Caco-2 (cell line): ENCODE results near the gene BAIAP3. TPM values are rescaled to one million over a fixed set of nuclear protein-coding genes. Genes with fewer than 3 reads are reported as not detected.

Experiments
- BruUV-seq: library from RNA; stranded (reverse); fragments of 400-500 nt; replicated peaks from 2 replicates; lab custom pipeline; 2021; lab: Mats Ljungman, UMichigan
- CTCF ChIA-PET: fragments of 300-600 bp; sonication (Branson Sonifier 250); formaldehyde crosslinking; loops from one replicate; lab custom pipeline; 2022; ENCODE audit warnings: antibody characterized with exemption; lab: Charles Lee
- POLR2A ChIA-PET: fragments of 300-600 bp; sonication (Branson Sonifier 250); formaldehyde crosslinking; loops from one replicate; lab custom pipeline; 2022; ENCODE audit warnings: antibody characterized with exemption; lab: Charles Lee
- DNase-seq, 2 experiments: peaks; one replicate each; pipeline versions ENCODE4 v3.0.0 to v3.0.0-alpha.2; 2020 to 2022
- H3K27me3 ChIP-seq: replicated peaks from 2 replicates; pipeline ENCODE4 v1.6.0; 2011; ENCODE audit warnings: low read length; ENCODE audit not compliant: control insufficient read depth, insufficient read depth
- H3K36me3 ChIP-seq: 2 replicates; pipeline ENCODE4 v1.5.1; 2011; ENCODE audit warnings: low read length; ENCODE audit not compliant: control insufficient read depth, insufficient read depth
- H3K4me1 ChIP-seq: fragments of 250-450 bp; sonication (Bioruptor Pico); 2 replicates; pipeline ENCODE4 v1.5.1; 2020; ENCODE audit warnings: mild to moderate bottlenecking
- H3K4me3 ChIP-seq: 2 replicates; pipeline ENCODE4 v1.5.1; 2011; ENCODE audit warnings: low read depth, mild to moderate bottlenecking, control low read depth, low read length
- H3K9me3 ChIP-seq: fragments of 250-450 bp; sonication (Bioruptor Pico); 2 replicates; pipeline ENCODE4 v1.5.1; 2020; ENCODE audit warnings: mild to moderate bottlenecking, moderate library complexity
- H3K27ac Mint-ChIP-seq: one replicate; pipeline ENCODE4 v1.8.0; 2022; ENCODE audit warnings: mixed read lengths; ENCODE audit not compliant: unreplicated experiment
- H3K27me3 Mint-ChIP-seq: one replicate; pipeline ENCODE4 v1.8.0; 2022; ENCODE audit warnings: mixed read lengths; ENCODE audit not compliant: insufficient read depth, unreplicated experiment
- H3K36me3 Mint-ChIP-seq: one replicate; pipeline ENCODE4 v1.8.0; 2022; ENCODE audit warnings: mild to moderate bottlenecking, mixed read lengths; ENCODE audit not compliant: insufficient read depth, unreplicated experiment
- H3K4me1 Mint-ChIP-seq: one replicate; pipeline ENCODE4 v1.8.0; 2022; ENCODE audit warnings: low read depth, mixed read lengths; ENCODE audit not compliant: unreplicated experiment
- H3K4me3 Mint-ChIP-seq: one replicate; pipeline ENCODE4 v1.8.0; 2022; ENCODE audit warnings: mild to moderate bottlenecking, moderate library complexity, mixed read lengths; ENCODE audit not compliant: unreplicated experiment
- H3K9me3 Mint-ChIP-seq: one replicate; pipeline ENCODE4 v1.8.0; 2022; ENCODE audit warnings: mixed read lengths; ENCODE audit not compliant: unreplicated experiment
- intact Hi-C: fragments of 100-400 bp; cut with micrococcal nuclease; formaldehyde crosslinking; loops from one replicate; pipeline ENCODE4 v1.10.0; 2022; ENCODE audit not compliant: unreplicated experiment
- total RNA-seq: library from RNA; stranded (reverse); gene quantifications from 2 replicates; pipeline ENCODE4 v1.2.3, GENCODE V29; 2022
- TF ChIP-seq, protein P1 (sequence below), 2 experiments: fragments of 200-600 bp in 1 of 2; IDR thresholded peaks; 1 replicate in 1 of 2; 2 replicates in 1 of 2; pipeline versions ENCODE4 v1.5.1 to v1.8.0; 2011 to 2022; ENCODE audit warnings: antibody characterized with exemption in 1 of 2, control low read depth in 1 of 2, inconsistent platforms in 1 of 2, low read depth in 1 of 2, low read length in 1 of 2, mild to moderate bottlenecking in 1 of 2, moderate library complexity in 1 of 2; ENCODE audit not compliant: insufficient read depth in 1 of 2, severe bottlenecking in 1 of 2, unreplicated experiment in 1 of 2

The BAIAP3 gene
- total RNA-seq, 1 experiment from 2014 or later = 5.0 TPM

DNA sequence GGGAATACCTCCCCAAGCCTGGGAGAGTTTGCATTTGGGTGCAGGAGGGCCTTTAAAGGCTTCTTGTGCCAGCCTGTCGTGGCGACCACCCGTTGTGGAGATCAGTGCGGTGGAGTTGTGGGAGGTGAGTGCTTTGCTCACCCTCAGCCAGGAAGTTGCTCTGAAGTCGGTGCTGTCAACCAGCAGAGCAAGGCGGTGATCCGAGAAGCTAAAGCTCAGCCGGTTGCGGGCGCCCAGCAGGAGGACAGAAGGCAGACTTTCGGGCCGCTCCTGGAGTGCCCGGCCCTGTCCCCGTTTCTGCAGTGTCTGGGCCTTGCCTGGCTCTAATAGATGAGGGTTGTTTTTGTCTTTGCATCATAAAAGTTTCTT is 22.6 kb upstream of the BAIAP3 start:
- Mint-ChIP-seq H3K4me1 (no peaks in the 10 kb centered on the region), H3K27ac (peak overlapping the region; percentile 98), H3K4me3 (peak overlapping the region; percentile 100), H3K27me3 (no peaks in the 10 kb centered on the region), H3K36me3 (peaks cover 40% of the 10 kb centered on the region), H3K9me3 (no peaks in the 10 kb centered on the region)
- BruUV-seq = no TSS peak
- no peak for DNase-seq
- Histone ChIP-seq H3K9me3 (no peaks in the 10 kb centered on the region), H3K4me3 (peak overlapping the region; percentile 64), H3K36me3 (no peaks in the 10 kb centered on the region; the same call in none of the 2 replicates), H3K4me1 (peaks cover 5% of the 10 kb centered on the region; the same call in 1 of the 2 replicates), H3K27me3 (no peaks in the 10 kb centered on the region)
- intact Hi-C loops = no loop called here
- ChIA-PET CTCF (interaction anchor here (1.7 kb wide), 1 partner anchor 32 kb away, joined by 8 read pairs; no protein-coding TSS in a partner anchor), POLR2A (no interaction called here)
- TF ChIP-seq, protein P1, sequence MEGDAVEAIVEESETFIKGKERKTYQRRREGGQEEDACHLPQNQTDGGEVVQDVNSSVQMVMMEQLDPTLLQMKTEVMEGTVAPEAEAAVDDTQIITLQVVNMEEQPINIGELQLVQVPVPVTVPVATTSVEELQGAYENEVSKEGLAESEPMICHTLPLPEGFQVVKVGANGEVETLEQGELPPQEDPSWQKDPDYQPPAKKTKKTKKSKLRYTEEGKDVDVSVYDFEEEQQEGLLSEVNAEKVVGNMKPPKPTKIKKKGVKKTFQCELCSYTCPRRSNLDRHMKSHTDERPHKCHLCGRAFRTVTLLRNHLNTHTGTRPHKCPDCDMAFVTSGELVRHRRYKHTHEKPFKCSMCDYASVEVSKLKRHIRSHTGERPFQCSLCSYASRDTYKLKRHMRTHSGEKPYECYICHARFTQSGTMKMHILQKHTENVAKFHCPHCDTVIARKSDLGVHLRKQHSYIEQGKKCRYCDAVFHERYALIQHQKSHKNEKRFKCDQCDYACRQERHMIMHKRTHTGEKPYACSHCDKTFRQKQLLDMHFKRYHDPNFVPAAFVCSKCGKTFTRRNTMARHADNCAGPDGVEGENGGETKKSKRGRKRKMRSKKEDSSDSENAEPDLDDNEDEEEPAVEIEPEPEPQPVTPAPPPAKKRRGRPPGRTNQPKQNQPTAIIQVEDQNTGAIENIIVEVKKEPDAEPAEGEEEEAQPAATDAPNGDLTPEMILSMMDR (IDR thresholded peaks at IDR 0.05; ENCODE audit: insufficient read depth in 1 of 2, low read depth in 1 of 2, low read length in 1 of 2, severe bottlenecking in 1 of 2, unreplicated experiment in 1 of 2) = no peak

DNA sequence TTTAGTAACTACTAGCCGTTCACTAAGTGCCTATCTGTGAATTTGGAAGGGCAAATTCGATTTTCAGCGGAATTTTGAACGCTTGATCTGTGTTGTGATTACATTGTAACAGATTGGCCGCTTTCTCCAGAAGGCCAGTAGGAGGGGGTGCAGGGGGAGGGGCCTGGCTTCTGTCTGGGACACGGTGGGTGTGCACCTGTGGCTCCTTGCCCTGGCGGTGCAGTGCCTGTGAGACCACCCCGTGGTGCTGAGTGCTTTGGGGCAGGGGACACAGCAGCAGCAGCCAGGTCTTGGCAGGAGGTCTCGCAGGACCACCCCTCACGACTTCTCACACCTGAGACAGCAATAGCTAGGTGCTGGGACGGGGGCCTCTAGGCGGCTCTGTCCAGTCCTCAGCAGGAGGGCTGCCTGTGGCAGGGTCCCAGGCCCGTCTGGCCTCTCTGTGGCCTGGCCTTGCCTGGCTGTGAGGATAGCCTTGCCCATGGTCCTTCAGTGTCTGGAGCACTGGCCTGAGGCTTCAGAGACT is 22.2 kb upstream of the BAIAP3 start:
- peak overlapping the region; percentile 100 for H3K4me3 Mint-ChIP-seq
- ChIA-PET POLR2A (no interaction called here), CTCF (interaction anchor here (1.7 kb wide), 1 partner anchor 32 kb away, joined by 8 read pairs; no protein-coding TSS in a partner anchor)
- no TSS peak for BruUV-seq
- no peak for DNase-seq
- intact Hi-C loops = no loop called here
- H3K27me3 ChIP-seq = no peaks in the 10 kb centered on the region
- peaks cover 5% of the 10 kb centered on the region; the same call in 1 of the 2 replicates for H3K4me1 ChIP-seq
- no peaks in the 10 kb centered on the region; the same call in none of the 2 replicates for H3K36me3 ChIP-seq
- no peak overlapping the region for H3K27ac Mint-ChIP-seq
- peak overlapping the region; percentile 64 for H3K4me3 ChIP-seq
- peaks cover 45% of the 10 kb centered on the region for H3K36me3 Mint-ChIP-seq
- TF ChIP-seq, protein P1 (IDR thresholded peaks at IDR 0.05; ENCODE audit: insufficient read depth in 1 of 2, low read depth in 1 of 2, low read length in 1 of 2, severe bottlenecking in 1 of 2, unreplicated experiment in 1 of 2) = no peak
- H3K9me3 ChIP-seq = no peaks in the 10 kb centered on the region
- no peaks in the 10 kb centered on the region for H3K27me3 Mint-ChIP-seq
- H3K9me3 Mint-ChIP-seq = no peaks in the 10 kb centered on the region
- H3K4me1 Mint-ChIP-seq = no peaks in the 10 kb centered on the region

DNA sequence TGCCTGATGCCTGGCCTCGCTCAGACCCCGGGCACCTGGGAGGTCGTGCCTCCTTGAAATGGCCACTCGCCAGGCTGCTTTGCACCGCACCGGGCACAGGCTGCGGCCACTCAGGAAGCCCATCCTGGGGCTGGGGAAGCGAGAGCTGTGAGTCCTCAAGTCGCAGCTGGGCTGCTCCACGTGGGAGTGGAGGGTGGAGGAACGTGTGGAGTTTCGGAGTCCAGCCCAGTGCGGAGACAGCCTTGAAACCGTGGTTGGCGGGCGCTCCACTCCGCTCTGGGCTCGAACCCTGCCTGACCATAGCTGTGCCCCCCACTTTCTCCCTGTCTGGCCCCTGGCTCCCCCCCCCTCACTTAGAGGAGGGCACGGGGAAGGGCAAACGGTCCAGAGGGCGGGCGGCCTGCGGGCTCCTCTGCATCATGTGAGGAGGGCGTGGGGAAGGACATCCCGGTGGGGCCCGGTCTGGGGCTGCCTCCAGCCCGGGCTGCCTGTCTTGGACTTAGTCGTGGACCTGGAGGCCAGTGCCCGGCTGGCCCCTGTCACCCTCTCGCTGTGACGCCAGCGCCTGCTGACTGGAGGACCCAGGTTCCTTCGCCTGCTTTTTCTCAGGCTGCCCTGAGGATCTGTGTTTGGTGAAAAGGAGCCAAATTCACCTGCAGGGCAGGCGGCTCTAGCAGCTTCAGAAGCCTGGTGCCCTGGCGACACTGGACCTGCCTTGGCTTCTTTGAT is 21.5 kb upstream of the BAIAP3 start:
- Mint-ChIP-seq H3K4me1 (no peaks in the 10 kb centered on the region), H3K4me3 (peak overlapping the region; percentile 100), H3K27me3 (no peaks in the 10 kb centered on the region), H3K9me3 (no peaks in the 10 kb centered on the region), H3K36me3 (peaks cover 51% of the 10 kb centered on the region), H3K27ac (no peak overlapping the region)
- peaks cover 5% of the 10 kb centered on the region; the same call in 1 of the 2 replicates for H3K4me1 ChIP-seq
- TF ChIP-seq, protein P1 (IDR thresholded peaks at IDR 0.05; ENCODE audit: insufficient read depth in 1 of 2, low read depth in 1 of 2, low read length in 1 of 2, severe bottlenecking in 1 of 2, unreplicated experiment in 1 of 2) = no peak
- no peak overlapping the region for H3K4me3 ChIP-seq
- ChIA-PET CTCF (interaction anchor here (1.7 kb wide), 1 partner anchor 31 kb away, joined by 8 read pairs; no protein-coding TSS in a partner anchor), POLR2A (no interaction called here)
- H3K27me3 ChIP-seq = no peaks in the 10 kb centered on the region
- intact Hi-C loops = no loop called here
- no TSS peak for BruUV-seq
- peaks cover 2% of the 10 kb centered on the region for H3K36me3 ChIP-seq
- DNase-seq = no peak
- no peaks in the 10 kb centered on the region for H3K9me3 ChIP-seq
